Measurements from ENCODE around the gene SLC2A11. TPM values are rescaled to one million over a fixed set of nuclear protein-coding genes. Genes with fewer than 3 reads are reported as not detected.

SLC2A11 gene
- total RNA-seq, 1 experiment from 2014 or later: 17.2 TPM

DNA sequence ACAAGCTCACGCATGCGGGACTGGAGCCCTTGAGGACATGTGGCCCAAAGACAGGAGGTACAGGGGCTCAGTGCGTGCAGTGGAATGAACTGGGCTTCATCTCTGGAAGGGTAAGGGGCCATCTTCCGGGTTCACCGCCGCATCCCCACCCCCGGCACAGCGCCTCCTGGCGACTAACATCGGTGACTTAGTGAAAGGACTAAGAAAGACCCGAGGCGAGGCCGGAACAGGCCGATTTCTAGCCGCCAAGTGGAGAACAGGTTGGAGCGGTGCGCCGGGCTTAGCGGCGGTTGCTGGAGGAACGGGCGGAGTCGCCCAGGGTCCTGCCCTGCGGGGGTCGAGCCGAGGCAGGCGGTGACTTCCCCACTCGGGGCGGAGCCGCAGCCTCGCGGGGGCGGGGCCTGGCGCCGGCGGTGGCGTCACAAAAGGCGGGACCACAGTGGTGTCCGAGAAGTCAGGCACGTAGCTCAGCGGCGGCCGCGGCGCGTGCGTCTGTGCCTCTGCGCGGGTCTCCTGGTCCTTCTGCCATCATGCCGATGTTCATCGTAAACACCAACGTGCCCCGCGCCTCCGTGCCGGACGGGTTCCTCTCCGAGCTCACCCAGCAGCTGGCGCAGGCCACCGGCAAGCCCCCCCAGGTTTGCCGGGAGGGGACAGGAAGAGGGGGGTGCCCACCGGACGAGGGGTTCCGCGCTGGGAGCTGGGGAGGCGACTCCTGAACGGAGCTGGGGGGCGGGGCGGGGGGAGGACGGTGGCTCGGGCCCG lies 36.5 kb downstream of the SLC2A11 start, which contains the start of gene MIF (continued):
- TF ChIP-seq TCF7L2 (IDR thresholded peaks at IDR 0.05; ENCODE audit: borderline replicate concordance, extremely low read depth, insufficient read depth, insufficient read length) (no peak), JUND (IDR thresholded peaks at IDR 0.05) (no peak; the same call in 1 of the 2 replicates)

DNA sequence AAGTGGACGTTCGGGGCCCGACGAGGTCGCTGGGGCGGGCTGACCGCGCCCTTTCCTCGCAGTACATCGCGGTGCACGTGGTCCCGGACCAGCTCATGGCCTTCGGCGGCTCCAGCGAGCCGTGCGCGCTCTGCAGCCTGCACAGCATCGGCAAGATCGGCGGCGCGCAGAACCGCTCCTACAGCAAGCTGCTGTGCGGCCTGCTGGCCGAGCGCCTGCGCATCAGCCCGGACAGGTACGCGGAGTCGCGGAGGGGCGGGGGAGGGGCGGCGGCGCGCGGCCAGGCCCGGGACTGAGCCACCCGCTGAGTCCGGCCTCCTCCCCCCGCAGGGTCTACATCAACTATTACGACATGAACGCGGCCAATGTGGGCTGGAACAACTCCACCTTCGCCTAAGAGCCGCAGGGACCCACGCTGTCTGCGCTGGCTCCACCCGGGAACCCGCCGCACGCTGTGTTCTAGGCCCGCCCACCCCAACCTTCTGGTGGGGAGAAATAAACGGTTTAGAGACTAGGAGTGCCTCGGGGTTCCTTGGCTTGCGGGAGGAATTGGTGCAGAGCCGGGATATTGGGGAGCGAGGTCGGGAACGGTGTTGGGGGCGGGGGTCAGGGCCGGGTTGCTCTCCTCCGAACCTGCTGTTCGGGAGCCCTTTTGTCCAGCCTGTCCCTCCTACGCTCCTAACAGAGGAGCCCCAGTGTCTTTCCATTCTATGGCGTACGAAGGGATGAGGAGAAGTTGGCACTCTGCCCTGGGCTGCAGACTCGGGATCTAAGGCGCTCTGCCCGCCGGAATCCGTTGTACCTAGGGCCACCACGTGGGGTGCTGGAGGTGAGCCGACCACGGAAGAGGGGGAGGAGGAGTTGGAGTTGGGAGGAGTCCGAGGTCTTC lies 37.3 kb downstream of the SLC2A11 start:
- H4K20me1 ChIP-seq (ENCODE audit: insufficient read depth): peaks cover 7% of the 10 kb centered on the region; the same call in 1 of the 2 replicates
- intact Hi-C loops (cut with micrococcal nuclease): loop anchor here (5.0 kb wide), 1 partner anchor 38 kb away; the partner anchor contains the start of gene SLC2A11
- POLR2A ChIA-PET: interaction anchor here (0.7 to 1.9 kb wide), 9 partner anchors 8 to 37 kb away, joined by 3 to 23 read pairs (median 6); partner anchors contain the start of gene SLC2A11

More for the DNA sequence above, 37.3 kb downstream of the SLC2A11 start:
- Histone ChIP-seq H3K4me3 (replicated peaks in 1 of 2; ENCODE audit: low read depth in 1 of 2, low read length in 2 of 2) (peak overlapping the region; percentile 92), H3K9ac (ENCODE audit: low read length) (peak overlapping the region; percentile 99), H3K36me3 (ENCODE audit: control insufficient read depth in 1 of 2, insufficient read depth in 2 of 2, low read length in 2 of 2) (peaks cover 12 to 23% of the 10 kb centered on the region in 2 experiments; a peak in 3 of 4 replicates), H3K9me3 (ENCODE audit: control insufficient read depth in 1 of 2, insufficient read depth in 1 of 2, low read depth in 1 of 2, low read length in 2 of 2) (no peaks in the 10 kb centered on the region), H3K9me2 (ENCODE audit: insufficient read depth) (no peaks in the 10 kb centered on the region), H2AFZ (ENCODE audit: low read depth, low read length, poor library complexity, severe bottlenecking) (no peak overlapping the region), H3K79me2 (ENCODE audit: insufficient read depth, low read length) (peaks cover 25% of the 10 kb centered on the region), H3K27me3 (ENCODE audit: insufficient read depth, low read length) (no peaks in the 10 kb centered on the region), H3K27ac (ENCODE audit: low read depth, low read length) (peak overlapping the region; percentile 91), H3K4me1 (ENCODE audit: control insufficient read depth in 1 of 2, insufficient read depth in 2 of 2, low read length in 2 of 2) (peaks cover 16 to 31% of the 10 kb centered on the region in 2 experiments), H3K4me2 (ENCODE audit: low read length) (peak overlapping the region; percentile 85)
- CTCF ChIA-PET: interaction anchor here (0.6 to 1.9 kb wide), 25 partner anchors 8 to 540 kb away, joined by 3 to 21 read pairs (median 4); partner anchors contain the start of gene SLC2A11
- peak; percentile 76 for DNase-seq (ENCODE audit: low read depth, low spot score)
- TF ChIP-seq CEBPB (IDR thresholded peaks at IDR 0.05; ENCODE audit: low read depth): no peak
- TF ChIP-seq EZH2phosphoT487 (IDR thresholded peaks at IDR 0.05; ENCODE audit: borderline replicate concordance): no peak
- TF ChIP-seq CBX3 (IDR thresholded peaks at IDR 0.05; ENCODE audit: low read depth): no peak
- peak; percentile 64 for TF ChIP-seq POLR2AphosphoS5 (IDR thresholded peaks at IDR 0.05; ENCODE audit: low read depth, low read length)
- TF ChIP-seq SIN3A (IDR thresholded peaks at IDR 0.05; ENCODE audit: low read depth): peak; percentile 30; the same call in 1 of the 2 replicates
- peak; percentile 82 for TF ChIP-seq TCF7L2 (IDR thresholded peaks at IDR 0.05; ENCODE audit: borderline replicate concordance, extremely low read depth, insufficient read depth, insufficient read length)
- TF ChIP-seq, protein P1, sequence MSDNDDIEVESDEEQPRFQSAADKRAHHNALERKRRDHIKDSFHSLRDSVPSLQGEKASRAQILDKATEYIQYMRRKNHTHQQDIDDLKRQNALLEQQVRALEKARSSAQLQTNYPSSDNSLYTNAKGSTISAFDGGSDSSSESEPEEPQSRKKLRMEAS (IDR thresholded peaks at IDR 0.05): peak; percentile 87
- TF ChIP-seq, protein P2, sequence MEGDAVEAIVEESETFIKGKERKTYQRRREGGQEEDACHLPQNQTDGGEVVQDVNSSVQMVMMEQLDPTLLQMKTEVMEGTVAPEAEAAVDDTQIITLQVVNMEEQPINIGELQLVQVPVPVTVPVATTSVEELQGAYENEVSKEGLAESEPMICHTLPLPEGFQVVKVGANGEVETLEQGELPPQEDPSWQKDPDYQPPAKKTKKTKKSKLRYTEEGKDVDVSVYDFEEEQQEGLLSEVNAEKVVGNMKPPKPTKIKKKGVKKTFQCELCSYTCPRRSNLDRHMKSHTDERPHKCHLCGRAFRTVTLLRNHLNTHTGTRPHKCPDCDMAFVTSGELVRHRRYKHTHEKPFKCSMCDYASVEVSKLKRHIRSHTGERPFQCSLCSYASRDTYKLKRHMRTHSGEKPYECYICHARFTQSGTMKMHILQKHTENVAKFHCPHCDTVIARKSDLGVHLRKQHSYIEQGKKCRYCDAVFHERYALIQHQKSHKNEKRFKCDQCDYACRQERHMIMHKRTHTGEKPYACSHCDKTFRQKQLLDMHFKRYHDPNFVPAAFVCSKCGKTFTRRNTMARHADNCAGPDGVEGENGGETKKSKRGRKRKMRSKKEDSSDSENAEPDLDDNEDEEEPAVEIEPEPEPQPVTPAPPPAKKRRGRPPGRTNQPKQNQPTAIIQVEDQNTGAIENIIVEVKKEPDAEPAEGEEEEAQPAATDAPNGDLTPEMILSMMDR (IDR thresholded peaks at IDR 0.05 in 2 of 3, conservative IDR thresholded peaks at IDR 0.05 in 1 of 3; ENCODE audit: borderline replicate concordance in 1 of 3, insufficient read depth in 1 of 3, low read depth in 2 of 3, low read length in 2 of 3): peak in 2 of 3 experiments; percentile 47 to 50; a peak in 4 of 6 replicates
- no peak for TF ChIP-seq POLR2A (IDR thresholded peaks at IDR 0.05; ENCODE audit: borderline replicate concordance, extremely low read depth, insufficient read depth, insufficient read length)
- no peak for TF ChIP-seq YY1 (IDR thresholded peaks at IDR 0.05; ENCODE audit: extremely low read depth, insufficient replicate concordance, low read depth, low read length)
- TF ChIP-seq FOSL1 (IDR thresholded peaks at IDR 0.05; ENCODE audit: low read depth): no peak
- peak; percentile 83 for TF ChIP-seq ZFX (IDR thresholded peaks at IDR 0.05)
- BruUV-seq (replicated peaks): TSS peak; percentile 79
- RAD21 ChIA-PET (ENCODE audit: low non-redundant PET in 1 of 2, low total read pairs in 2 of 2, uncharacterized antibody in 2 of 2, unreplicated experiment in 2 of 2): no interaction called here
- ATAC-seq: peak; percentile 59
